ENCODE measurements around the gene IL1RAPL1. TPM values are rescaled to one million over a fixed set of nuclear protein-coding genes. Genes with fewer than 3 reads are reported as not detected.

The IL1RAPL1 gene
- total and polyA plus RNA-seq, 5 donors, result 0.48 to 3.1 (median 2.4) TPM

DNA sequence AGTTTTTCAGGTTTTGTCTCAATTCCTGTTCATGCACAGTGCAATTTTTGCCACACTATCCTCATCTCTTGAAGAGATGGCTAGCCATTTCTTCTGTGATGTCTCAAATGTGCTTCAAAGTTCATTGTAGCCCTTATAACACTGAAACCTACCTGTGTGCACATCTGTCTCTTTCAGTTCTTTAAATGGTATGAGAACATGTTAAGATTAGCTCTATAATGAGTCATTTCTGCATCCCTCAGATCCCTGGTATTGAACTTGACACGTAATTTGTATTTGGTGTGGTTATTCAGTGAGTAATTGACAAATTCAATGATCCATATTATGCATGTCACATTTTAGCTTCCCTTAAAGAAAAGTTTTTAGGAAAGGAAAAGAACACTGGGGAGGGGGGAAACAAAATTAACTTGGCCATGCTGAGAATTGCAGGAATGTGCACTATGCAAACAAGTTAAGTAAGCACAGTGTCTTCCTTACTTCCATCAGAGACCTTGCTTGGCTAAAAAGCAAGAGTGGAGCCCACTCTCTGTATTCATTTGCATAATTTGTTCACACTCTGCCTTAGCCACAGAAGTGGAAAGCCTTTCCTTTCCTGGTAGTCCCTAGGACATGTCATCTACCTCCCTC is 968.3 kb downstream of the IL1RAPL1 start:
- H3K9me3 ChIP-seq (ENCODE audit: control insufficient read depth, low read length), result no peaks in the 10 kb centered on the region
- no peaks in the 10 kb centered on the region for H3K4me1 ChIP-seq (ENCODE audit: control insufficient read depth, insufficient read depth, low read length)
- no peak overlapping the region for H3K4me3 ChIP-seq (ENCODE audit: low read length)
- H3K27ac ChIP-seq (ENCODE audit: low read length), result no peak overlapping the region
- ATAC-seq (no peak), DNase-seq (no peak)
- H3K27me3 ChIP-seq (ENCODE audit: control insufficient read depth, insufficient read depth), result no peaks in the 10 kb centered on the region
- intact Hi-C loops (cut with DNase I), result no loop called here
- 85% methylated on average over 1 of the region's 1 CpG for WGBS

DNA sequence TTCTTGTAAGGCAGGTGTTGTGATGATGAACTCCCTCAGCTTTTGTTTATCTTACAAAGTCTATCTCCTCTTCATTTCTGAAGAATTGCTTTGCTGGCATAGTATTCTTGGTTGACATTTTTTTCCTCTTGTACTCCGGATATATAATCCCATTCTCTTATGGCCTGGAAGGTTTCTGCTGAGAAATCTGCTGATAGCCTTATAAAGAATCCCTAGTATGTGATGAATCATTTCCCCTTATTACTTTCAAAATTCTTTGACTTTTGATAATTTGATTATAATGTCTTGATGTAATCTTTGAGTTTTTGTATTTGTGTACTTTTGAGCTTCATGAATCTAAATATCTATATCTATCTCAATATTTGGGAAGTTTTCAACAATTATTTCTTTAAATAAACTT is 972.8 kb downstream of the IL1RAPL1 start:
- intact Hi-C loops (cut with DNase I), result no loop called here
- H3K27ac ChIP-seq (ENCODE audit: low read length), result no peak overlapping the region
- WGBS, result 83% methylated on average over 1 of the region's 1 CpG

DNA sequence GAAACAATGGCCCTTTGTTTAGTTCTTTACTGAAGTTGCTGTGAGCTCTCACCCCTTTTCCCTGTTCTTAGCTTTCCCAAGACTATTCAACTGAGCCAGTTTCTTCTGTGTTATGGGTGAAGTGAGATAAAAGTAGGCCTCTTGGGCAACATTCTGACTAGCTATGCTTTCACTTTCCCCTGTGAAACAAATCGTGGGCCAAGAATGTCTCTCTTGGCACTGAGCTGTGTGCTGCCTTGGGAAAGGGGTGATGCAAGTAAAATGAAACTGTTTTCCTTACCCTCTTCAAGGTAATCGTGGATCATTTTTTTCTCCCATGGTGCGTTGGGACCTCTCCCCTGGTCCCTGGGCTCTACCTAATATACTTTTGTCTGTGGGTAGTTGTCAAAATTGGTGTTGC is 974.2 kb downstream of the IL1RAPL1 start:
- Histone ChIP-seq H3K9me3 (ENCODE audit: control insufficient read depth, low read length) (no peaks in the 10 kb centered on the region), H3K4me3 (ENCODE audit: low read length) (no peak overlapping the region), H3K27ac (ENCODE audit: low read length) (no peak overlapping the region), H3K4me1 (ENCODE audit: control insufficient read depth, insufficient read depth, low read length) (no peaks in the 10 kb centered on the region), H3K27me3 (ENCODE audit: control insufficient read depth, insufficient read depth) (no peaks in the 10 kb centered on the region)
- intact Hi-C loops (cut with DNase I), result no loop called here
- no peak for ATAC-seq
- 71% methylated on average over 3 of the region's 3 CpGs for WGBS
- no peak for DNase-seq

More for the DNA sequence above, 972.8 kb downstream of the IL1RAPL1 start:
- Histone ChIP-seq H3K27me3 (ENCODE audit: control insufficient read depth, insufficient read depth) (no peaks in the 10 kb centered on the region), H3K9me3 (ENCODE audit: control insufficient read depth, low read length) (no peaks in the 10 kb centered on the region), H3K4me3 (ENCODE audit: low read length) (no peak overlapping the region), H3K4me1 (ENCODE audit: control insufficient read depth, insufficient read depth, low read length) (no peaks in the 10 kb centered on the region)
- DNase-seq, result no peak
- no peak for ATAC-seq

DNA sequence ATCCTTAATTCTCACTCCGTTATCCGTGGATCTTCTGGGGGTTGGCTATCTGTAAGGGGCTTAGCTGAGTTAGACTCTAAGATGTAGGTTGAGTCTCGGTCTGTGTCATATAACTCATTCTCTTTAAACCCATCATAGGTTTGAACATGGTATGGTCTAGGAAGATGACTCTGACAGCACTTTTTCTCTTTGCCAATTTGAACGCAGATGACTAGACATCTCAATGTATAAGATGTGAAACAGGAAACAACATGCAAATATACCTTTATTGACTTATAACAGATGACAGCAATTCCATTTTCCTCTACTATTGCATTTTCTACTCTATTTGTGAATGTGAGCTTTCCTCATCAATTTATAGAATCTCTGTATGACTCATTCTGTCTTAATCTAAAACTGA is 993.3 kb downstream of the IL1RAPL1 start:
- WGBS, result 91% methylated on average over 4 of the region's 4 CpGs
- Histone ChIP-seq H3K4me3 (ENCODE audit: low read length) (no peak overlapping the region), H3K4me1 (ENCODE audit: control insufficient read depth, insufficient read depth, low read length) (no peaks in the 10 kb centered on the region), H3K27ac (ENCODE audit: low read length) (no peak overlapping the region), H3K9me3 (ENCODE audit: control insufficient read depth, low read length) (no peaks in the 10 kb centered on the region), H3K27me3 (ENCODE audit: control insufficient read depth, insufficient read depth) (no peaks in the 10 kb centered on the region)
- no peak for DNase-seq
- intact Hi-C loops (cut with DNase I), result no loop called here
- ATAC-seq, result no peak

DNA sequence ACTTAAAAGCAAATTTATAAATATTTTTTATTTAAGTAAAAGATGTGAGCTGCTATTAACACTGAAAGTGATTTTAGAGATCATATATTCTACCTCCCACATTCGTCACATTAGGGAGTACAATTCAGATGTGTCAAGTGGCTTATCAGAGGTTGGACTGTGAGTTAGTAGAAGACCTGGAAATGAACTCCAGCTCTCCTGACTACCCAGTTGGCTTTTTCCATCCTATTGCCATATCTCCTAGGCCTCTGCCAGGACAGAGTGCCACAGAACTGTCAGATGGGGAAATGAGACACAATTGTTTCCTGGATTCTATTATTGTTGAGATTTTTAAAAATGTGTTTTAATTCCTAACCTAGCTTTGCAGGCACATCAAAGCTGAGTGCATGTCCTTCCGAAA is 994.0 kb downstream of the IL1RAPL1 start:
- Histone ChIP-seq H3K27me3 (ENCODE audit: control insufficient read depth, insufficient read depth) (no peaks in the 10 kb centered on the region), H3K9me3 (ENCODE audit: control insufficient read depth, low read length) (no peaks in the 10 kb centered on the region), H3K27ac (ENCODE audit: low read length) (no peak overlapping the region), H3K4me1 (ENCODE audit: control insufficient read depth, insufficient read depth, low read length) (no peaks in the 10 kb centered on the region), H3K4me3 (ENCODE audit: low read length) (no peak overlapping the region)
- DNase-seq (no peak), ATAC-seq (no peak)
- intact Hi-C loops (cut with DNase I), result no loop called here
- 44% methylated on average over 2 of the region's 2 CpGs for WGBS

DNA sequence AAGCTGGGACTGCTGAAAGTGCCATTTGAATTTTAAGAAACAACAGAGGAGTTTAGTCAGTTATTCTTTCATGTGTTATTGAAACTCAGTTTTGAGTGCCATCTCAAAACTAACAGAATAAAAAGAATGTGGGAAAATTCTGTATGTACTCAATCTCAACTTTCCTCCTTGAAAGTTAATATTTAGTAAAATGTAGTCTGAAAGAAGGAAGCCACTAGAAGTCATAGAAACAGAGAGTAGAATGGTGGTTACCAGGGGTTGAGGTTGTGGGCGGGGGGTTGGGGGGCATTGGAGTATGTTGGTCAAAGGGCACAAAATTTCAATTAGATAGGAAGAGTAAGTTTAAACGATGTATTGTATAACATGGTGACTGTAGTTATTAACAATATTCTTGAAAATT is 999.9 kb downstream of the IL1RAPL1 start:
- WGBS, result 82% methylated on average over 2 of the region's 2 CpGs
- intact Hi-C loops (cut with DNase I), result no loop called here
- Histone ChIP-seq H3K4me3 (ENCODE audit: low read length) (no peak overlapping the region), H3K27ac (ENCODE audit: low read length) (no peak overlapping the region), H3K4me1 (ENCODE audit: control insufficient read depth, insufficient read depth, low read length) (no peaks in the 10 kb centered on the region), H3K9me3 (ENCODE audit: control insufficient read depth, low read length) (no peaks in the 10 kb centered on the region), H3K27me3 (ENCODE audit: control insufficient read depth, insufficient read depth) (no peaks in the 10 kb centered on the region)
- DNase-seq (no peak), ATAC-seq (no peak)

DNA sequence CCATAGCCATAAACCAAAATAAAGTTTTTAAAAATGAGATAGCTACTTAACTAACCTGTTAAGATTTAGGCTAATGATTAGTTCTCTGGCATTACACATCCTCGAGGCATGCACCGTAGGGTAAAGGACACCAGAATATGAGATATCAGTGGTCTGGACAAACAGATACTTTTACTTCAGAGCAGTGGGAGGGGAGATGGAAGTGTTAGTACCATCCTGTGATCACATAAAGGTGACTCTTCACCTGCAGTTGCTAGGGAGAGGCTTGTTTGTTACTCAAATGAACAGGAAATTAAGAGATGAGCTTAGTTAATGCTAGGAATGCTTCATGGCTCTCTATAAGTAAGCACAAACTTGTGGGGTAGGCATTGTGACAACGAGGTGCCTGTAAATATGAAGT is 1003.7 kb downstream of the IL1RAPL1 start:
- H3K9me3 ChIP-seq (ENCODE audit: control insufficient read depth, low read length), result no peaks in the 10 kb centered on the region
- H3K27me3 ChIP-seq (ENCODE audit: control insufficient read depth, insufficient read depth), result no peaks in the 10 kb centered on the region
- H3K4me1 ChIP-seq (ENCODE audit: control insufficient read depth, insufficient read depth, low read length), result no peaks in the 10 kb centered on the region
- no peak overlapping the region for H3K4me3 ChIP-seq (ENCODE audit: low read length)
- ATAC-seq (no peak), DNase-seq (no peak)
- WGBS, result 91% methylated on average over 3 of the region's 3 CpGs
- intact Hi-C loops (cut with DNase I), result no loop called here
- no peak overlapping the region for H3K27ac ChIP-seq (ENCODE audit: low read length)

DNA sequence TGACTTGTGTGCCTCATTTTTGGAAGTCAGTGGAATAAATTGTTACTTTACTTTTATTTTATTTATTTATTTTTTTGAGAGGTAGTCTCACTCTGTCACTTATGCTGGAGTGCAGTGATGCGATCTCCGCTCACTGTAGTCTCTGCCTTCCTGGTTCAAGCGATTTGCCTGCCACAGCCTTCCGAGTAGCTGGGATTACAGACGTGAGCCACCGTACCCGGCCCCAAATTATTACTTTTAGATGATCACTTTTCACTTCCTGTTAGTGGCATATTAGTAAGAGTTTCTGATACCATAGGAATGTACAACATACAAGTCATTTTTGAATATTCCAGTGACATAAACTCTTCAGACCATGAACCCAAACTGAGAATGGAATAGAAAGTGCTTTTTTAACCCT is 1017.1 kb downstream of the IL1RAPL1 start:
- WGBS, result 94% methylated on average over 7 of the region's 7 CpGs
- no peak for ATAC-seq
- H3K27ac ChIP-seq (ENCODE audit: low read length), result no peak overlapping the region

DNA sequence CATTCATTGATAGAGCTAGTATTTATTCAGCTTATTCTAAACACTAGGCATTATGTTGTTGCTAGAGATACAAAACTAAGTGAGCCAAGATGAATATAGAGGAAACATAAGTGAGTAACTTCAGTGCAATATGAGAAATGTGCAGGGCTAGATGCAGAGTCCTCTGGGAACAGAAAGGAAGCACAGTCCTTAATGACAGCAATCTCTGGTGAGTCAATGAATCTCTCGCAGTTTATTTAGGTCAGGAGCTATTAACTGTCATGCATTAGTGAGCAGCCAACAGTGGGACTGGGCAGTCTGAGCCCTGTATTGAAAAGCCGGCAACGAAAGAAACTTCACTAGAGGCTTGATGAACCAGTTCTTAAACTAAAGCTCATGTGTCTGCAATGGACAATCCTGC is 1030.0 kb downstream of the IL1RAPL1 start:
- 47% methylated on average over 3 of the region's 3 CpGs for WGBS
- H3K27ac ChIP-seq (ENCODE audit: low read length), result no peak overlapping the region
- H3K9me3 ChIP-seq (ENCODE audit: control insufficient read depth, low read length), result no peaks in the 10 kb centered on the region
- H3K27me3 ChIP-seq (ENCODE audit: control insufficient read depth, insufficient read depth), result no peaks in the 10 kb centered on the region
- ATAC-seq (no peak), DNase-seq (no peak)
- no peak overlapping the region for H3K4me3 ChIP-seq (ENCODE audit: low read length)
- intact Hi-C loops (cut with DNase I), result no loop called here
- H3K4me1 ChIP-seq (ENCODE audit: control insufficient read depth, insufficient read depth, low read length), result no peaks in the 10 kb centered on the region

More for the DNA sequence above, 1017.1 kb downstream of the IL1RAPL1 start:
- DNase-seq, result no peak
- H3K4me1 ChIP-seq (ENCODE audit: control insufficient read depth, insufficient read depth, low read length), result no peaks in the 10 kb centered on the region
- no peaks in the 10 kb centered on the region for H3K27me3 ChIP-seq (ENCODE audit: control insufficient read depth, insufficient read depth)
- no peak overlapping the region for H3K4me3 ChIP-seq (ENCODE audit: low read length)
- no peaks in the 10 kb centered on the region for H3K9me3 ChIP-seq (ENCODE audit: control insufficient read depth, low read length)
- intact Hi-C loops (cut with DNase I), result no loop called here

DNA sequence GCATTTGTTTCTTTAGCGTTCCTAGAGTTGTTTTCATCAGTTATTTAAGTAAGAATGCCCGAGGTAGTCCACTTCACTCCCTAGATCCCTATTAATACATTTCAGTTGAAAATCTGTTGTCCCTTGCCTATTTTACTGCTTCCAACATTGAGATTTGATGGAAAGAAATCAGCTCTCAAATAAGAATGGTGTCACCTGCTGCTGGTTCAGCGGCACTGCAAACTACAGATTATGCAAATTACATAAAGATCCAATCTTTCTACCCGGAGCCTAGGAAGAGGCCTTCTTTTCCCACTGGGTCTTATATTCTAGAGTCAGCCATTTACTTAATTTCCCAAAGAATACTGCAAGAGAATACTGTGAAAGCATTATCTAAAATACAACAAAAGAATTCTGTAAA is 1030.5 kb downstream of the IL1RAPL1 start:
- Histone ChIP-seq H3K27me3 (ENCODE audit: control insufficient read depth, insufficient read depth) (no peaks in the 10 kb centered on the region), H3K4me3 (ENCODE audit: low read length) (no peak overlapping the region), H3K9me3 (ENCODE audit: control insufficient read depth, low read length) (no peaks in the 10 kb centered on the region), H3K27ac (ENCODE audit: low read length) (no peak overlapping the region), H3K4me1 (ENCODE audit: control insufficient read depth, insufficient read depth, low read length) (no peaks in the 10 kb centered on the region)
- 51% methylated on average over 4 of the region's 4 CpGs for WGBS
- intact Hi-C loops (cut with DNase I), result no loop called here
- ATAC-seq, result no peak
- DNase-seq, result no peak

DNA sequence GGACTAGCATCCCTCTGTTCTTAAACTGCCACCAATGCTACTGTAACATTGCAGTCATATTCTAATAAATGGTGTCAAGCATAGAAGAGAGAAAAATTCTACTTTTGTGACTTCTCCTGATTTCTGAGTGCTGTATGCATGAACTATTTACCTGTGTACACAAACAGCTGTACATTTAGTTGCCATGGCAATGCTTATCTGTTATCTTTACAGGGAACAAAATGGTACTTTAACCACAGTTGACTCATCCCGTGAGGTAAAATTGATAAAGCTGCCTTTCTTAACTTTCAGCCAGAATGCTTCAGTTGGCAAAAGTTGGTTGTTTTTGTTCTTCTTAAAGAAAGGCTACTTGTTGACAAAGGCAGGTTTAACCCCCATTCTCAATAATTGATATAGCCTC is 1040.6 kb downstream of the IL1RAPL1 start:
- H3K4me3 ChIP-seq (ENCODE audit: low read length), result no peak overlapping the region
- H3K27me3 ChIP-seq (ENCODE audit: control insufficient read depth, insufficient read depth), result no peaks in the 10 kb centered on the region
- H3K9me3 ChIP-seq (ENCODE audit: control insufficient read depth, low read length), result no peaks in the 10 kb centered on the region
- no peak for ATAC-seq
- 87% methylated on average over 1 of the region's 1 CpG for WGBS
- no peaks in the 10 kb centered on the region for H3K4me1 ChIP-seq (ENCODE audit: control insufficient read depth, insufficient read depth, low read length)
- intact Hi-C loops (cut with DNase I), result no loop called here
- H3K27ac ChIP-seq (ENCODE audit: low read length), result no peak overlapping the region
- no peak for DNase-seq

DNA sequence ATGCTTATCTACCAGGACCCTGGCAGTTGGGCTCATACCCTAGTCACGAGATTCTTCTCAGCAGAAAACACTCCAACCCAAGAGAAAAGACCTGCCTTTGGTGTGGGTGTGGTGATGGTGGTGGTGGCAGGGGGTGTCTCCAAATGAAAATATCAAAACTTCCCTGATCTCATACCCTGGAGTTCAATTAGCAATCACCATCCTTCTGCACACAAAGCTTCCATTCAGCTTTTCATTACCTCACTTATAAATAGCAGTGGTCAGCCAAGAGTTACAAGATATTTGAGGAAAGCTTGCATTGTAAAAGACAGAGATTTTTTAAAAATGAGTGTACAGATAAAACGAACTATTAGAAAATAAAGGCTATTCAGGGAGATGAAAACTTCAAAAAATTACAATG is 1047.3 kb downstream of the IL1RAPL1 start:
- 52% methylated on average over 2 of the region's 2 CpGs for WGBS
- ATAC-seq, result no peak
- no peaks in the 10 kb centered on the region for H3K27me3 ChIP-seq (ENCODE audit: control insufficient read depth, insufficient read depth)
- no peaks in the 10 kb centered on the region for H3K9me3 ChIP-seq (ENCODE audit: control insufficient read depth, low read length)
- no peak for DNase-seq
- H3K27ac ChIP-seq (ENCODE audit: low read length), result no peak overlapping the region
- H3K4me3 ChIP-seq (ENCODE audit: low read length), result no peak overlapping the region
- H3K4me1 ChIP-seq (ENCODE audit: control insufficient read depth, insufficient read depth, low read length), result no peaks in the 10 kb centered on the region
- intact Hi-C loops (cut with DNase I), result no loop called here

All from right cardiac atrium (tissue), 5 donors.